Glutamatergic neuron (in vitro differentiated cells): ENCODE data around the gene MTA1. TPM values are rescaled to one million over a fixed set of nuclear protein-coding genes. Genes with fewer than 3 reads are reported as not detected.

Experiments
- DNase-seq: peaks from one replicate; pipeline ENCODE4 v3.0.0; 2022
- H3K27ac Mint-ChIP-seq: one replicate; pipeline ENCODE4 v1.8.0; 2020; ENCODE audit warnings: mild to moderate bottlenecking, mixed read lengths, inconsistent platforms; ENCODE audit not compliant: unreplicated experiment
- H3K27me3 Mint-ChIP-seq: one replicate; pipeline ENCODE4 v1.8.0; 2020; ENCODE audit warnings: mild to moderate bottlenecking, moderate library complexity, mixed read lengths, inconsistent platforms; ENCODE audit not compliant: unreplicated experiment
- H3K36me3 Mint-ChIP-seq: one replicate; pipeline ENCODE4 v1.8.0; 2020; ENCODE audit warnings: mild to moderate bottlenecking, mixed read lengths, inconsistent platforms; ENCODE audit not compliant: unreplicated experiment
- H3K4me1 Mint-ChIP-seq: one replicate; pipeline ENCODE4 v1.8.0; 2020; ENCODE audit warnings: mild to moderate bottlenecking, low read depth, mixed read lengths, inconsistent platforms; ENCODE audit not compliant: unreplicated experiment
- H3K4me3 Mint-ChIP-seq: one replicate; pipeline ENCODE4 v1.8.0; 2020; ENCODE audit warnings: mild to moderate bottlenecking, mixed read lengths, inconsistent platforms; ENCODE audit not compliant: unreplicated experiment
- H3K9me3 Mint-ChIP-seq: one replicate; pipeline ENCODE4 v1.8.0; 2020; ENCODE audit warnings: mild to moderate bottlenecking, moderate library complexity, mixed read lengths, inconsistent platforms; ENCODE audit not compliant: unreplicated experiment
- CTCF ChIP-seq: fragments of 200-600 bp; sonication (generic); IDR thresholded peaks from one replicate; pipeline ENCODE4 v1.5.0; 2021; ENCODE audit not compliant: partially characterized antibody, unreplicated experiment
- total RNA-seq: library from RNA; stranded (reverse); fragmentation: NEBNext Ultra II Directional; extraction: Animal tissue kit (Norgen Biotek cat#: 25700); gene quantifications from one replicate; pipeline ENCODE4 v1.2.1, GENCODE V29; 2021; ENCODE audit not compliant: unreplicated experiment

Gene MTA1
- total RNA-seq, 1 donor from 2014 or later = 261 TPM

- peaks cover 13% of the 10 kb centered on the region for H3K27me3 Mint-ChIP-seq
- TF ChIP-seq CTCF = no peak
- DNase-seq = no peak
Observed at GRCh38 chr14:105476097-105476830, 56.6 kb downstream of the MTA1 start.

GRCh38 chr14:105476831-105477659, 57.4 kb downstream of the MTA1 start:
- Mint-ChIP-seq H3K27ac (no peak overlapping the region), H3K9me3 (peaks cover 4% of the 10 kb centered on the region), H3K36me3 (no peaks in the 10 kb centered on the region), H3K4me1 (peaks cover 2% of the 10 kb centered on the region), H3K4me3 (peak overlapping the region; percentile 61), H3K27me3 (peaks cover 13% of the 10 kb centered on the region)
- TF ChIP-seq CTCF = no peak
- no peak for DNase-seq

More at GRCh38 chr14:105476097-105476830, 56.6 kb downstream of the MTA1 start:
- peak overlapping the region; percentile 49 for H3K4me3 Mint-ChIP-seq
- H3K4me1 Mint-ChIP-seq = no peaks in the 10 kb centered on the region
- no peak overlapping the region for H3K27ac Mint-ChIP-seq
- H3K36me3 Mint-ChIP-seq = no peaks in the 10 kb centered on the region
- H3K9me3 Mint-ChIP-seq = peaks cover 4% of the 10 kb centered on the region

- Mint-ChIP-seq H3K9me3 (peaks cover 5% of the 10 kb centered on the region), H3K4me3 (peak overlapping the region; percentile 61), H3K27ac (no peak overlapping the region), H3K36me3 (no peaks in the 10 kb centered on the region), H3K4me1 (peaks cover 5% of the 10 kb centered on the region), H3K27me3 (peaks cover 11% of the 10 kb centered on the region)
- no peak for TF ChIP-seq CTCF
- DNase-seq = no peak
Observed at GRCh38 chr14:105477660-105478397, 58.2 kb downstream of the MTA1 start.

GRCh38 chr14:105478398-105479251, 59.0 kb downstream of the MTA1 start:
- Mint-ChIP-seq H3K27me3 (peaks cover 11% of the 10 kb centered on the region), H3K9me3 (peaks cover 5% of the 10 kb centered on the region), H3K27ac (no peak overlapping the region), H3K4me3 (no peak overlapping the region), H3K36me3 (no peaks in the 10 kb centered on the region), H3K4me1 (peaks cover 5% of the 10 kb centered on the region)
- no peak for DNase-seq
- no peak for TF ChIP-seq CTCF
